HFF-Myc (cell line): ENCODE data around the gene IGDCC3.

Source experiments
- DNase-seq: peaks from one replicate; pipeline ENCODE4 v3.0.0-alpha.2; 2011; ENCODE audit warnings: low read depth; ENCODE audit errors: extremely low read depth
- H3K4me3 ChIP-seq: replicated peaks from 2 replicates; pipeline ENCODE4 v1.5.1; 2011; ENCODE audit warnings: low read depth, mild to moderate bottlenecking, control low read depth, low read length
- TF ChIP-seq, protein P1 (sequence below): IDR thresholded peaks from 2 replicates; pipeline ENCODE4 v1.5.1; 2012; ENCODE audit warnings: mild to moderate bottlenecking, low read depth, low read length, control low read depth; ENCODE audit errors: missing control alignments

Gene IGDCC3

DNA sequence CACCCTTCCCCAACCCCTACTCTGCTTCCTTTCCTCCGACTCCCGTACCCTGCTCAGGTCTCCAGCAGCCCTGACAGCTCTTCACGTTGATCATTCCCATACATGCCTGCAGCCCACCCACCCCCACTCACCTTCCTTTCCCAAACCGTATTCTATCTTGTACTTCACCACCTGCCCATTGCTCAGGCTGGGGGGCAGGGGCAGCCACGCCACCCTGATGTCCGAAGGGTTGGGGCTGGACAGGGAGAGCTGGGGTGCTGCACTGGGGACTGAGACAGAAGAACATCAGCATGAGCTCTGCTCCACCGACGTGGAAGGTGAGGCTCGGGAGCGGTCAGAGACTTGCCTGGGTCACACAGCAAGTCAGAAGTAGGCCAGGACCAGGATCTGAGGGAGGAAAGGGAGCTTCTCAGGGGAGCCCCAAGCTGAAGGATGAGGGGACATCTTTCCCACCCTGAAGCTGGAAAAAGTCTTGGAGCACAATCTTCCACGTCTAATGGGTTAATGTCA is 16.5 kb upstream of the IGDCC3 start:
- no peak overlapping the region for H3K4me3 ChIP-seq
- TF ChIP-seq, protein P1, sequence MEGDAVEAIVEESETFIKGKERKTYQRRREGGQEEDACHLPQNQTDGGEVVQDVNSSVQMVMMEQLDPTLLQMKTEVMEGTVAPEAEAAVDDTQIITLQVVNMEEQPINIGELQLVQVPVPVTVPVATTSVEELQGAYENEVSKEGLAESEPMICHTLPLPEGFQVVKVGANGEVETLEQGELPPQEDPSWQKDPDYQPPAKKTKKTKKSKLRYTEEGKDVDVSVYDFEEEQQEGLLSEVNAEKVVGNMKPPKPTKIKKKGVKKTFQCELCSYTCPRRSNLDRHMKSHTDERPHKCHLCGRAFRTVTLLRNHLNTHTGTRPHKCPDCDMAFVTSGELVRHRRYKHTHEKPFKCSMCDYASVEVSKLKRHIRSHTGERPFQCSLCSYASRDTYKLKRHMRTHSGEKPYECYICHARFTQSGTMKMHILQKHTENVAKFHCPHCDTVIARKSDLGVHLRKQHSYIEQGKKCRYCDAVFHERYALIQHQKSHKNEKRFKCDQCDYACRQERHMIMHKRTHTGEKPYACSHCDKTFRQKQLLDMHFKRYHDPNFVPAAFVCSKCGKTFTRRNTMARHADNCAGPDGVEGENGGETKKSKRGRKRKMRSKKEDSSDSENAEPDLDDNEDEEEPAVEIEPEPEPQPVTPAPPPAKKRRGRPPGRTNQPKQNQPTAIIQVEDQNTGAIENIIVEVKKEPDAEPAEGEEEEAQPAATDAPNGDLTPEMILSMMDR = no peak
- no peak for DNase-seq

DNA sequence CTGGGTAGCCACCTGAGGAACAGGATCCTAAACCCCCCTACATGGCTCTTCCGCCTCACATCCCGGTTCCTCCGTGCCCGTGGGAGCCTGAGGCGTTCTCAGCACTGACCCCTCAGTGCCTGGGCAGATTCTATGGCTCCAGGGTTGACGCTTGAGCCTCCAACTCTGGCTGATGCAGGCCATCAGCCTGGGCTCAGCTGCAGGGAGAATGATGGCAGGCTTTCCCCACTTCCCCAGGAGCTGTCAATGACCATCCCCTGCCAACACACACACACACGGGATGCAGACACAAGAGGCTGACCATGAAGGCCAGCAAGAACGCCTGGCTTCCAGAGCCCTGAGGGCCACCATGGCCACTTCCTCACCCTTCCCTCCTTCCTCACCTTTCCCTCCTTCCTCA is 15.8 kb upstream of the IGDCC3 start:
- DNase-seq = no peak
- no peak overlapping the region for H3K4me3 ChIP-seq
- TF ChIP-seq, protein P1 = no peak

DNA sequence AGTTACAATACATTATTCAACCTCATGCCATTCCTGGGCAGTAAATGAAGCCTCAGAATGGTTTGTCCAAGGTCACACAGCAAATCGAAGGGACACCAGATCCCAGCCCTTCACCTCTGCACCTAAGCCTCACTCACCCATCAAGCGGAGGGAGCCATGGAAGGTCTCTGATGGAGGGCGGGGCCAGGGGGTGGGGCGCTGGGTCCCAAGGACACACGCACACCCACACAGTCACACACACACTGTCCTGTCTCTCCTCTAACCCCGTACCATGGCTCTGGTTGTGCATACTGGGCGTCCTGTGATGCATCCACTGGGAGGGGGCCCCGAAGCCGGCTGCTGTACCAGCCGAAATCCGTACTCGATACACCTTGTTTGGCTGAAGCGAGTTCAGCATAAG is 15.3 kb upstream of the IGDCC3 start:
- H3K4me3 ChIP-seq = no peak overlapping the region
- DNase-seq = no peak
- TF ChIP-seq, protein P1 = no peak

DNA sequence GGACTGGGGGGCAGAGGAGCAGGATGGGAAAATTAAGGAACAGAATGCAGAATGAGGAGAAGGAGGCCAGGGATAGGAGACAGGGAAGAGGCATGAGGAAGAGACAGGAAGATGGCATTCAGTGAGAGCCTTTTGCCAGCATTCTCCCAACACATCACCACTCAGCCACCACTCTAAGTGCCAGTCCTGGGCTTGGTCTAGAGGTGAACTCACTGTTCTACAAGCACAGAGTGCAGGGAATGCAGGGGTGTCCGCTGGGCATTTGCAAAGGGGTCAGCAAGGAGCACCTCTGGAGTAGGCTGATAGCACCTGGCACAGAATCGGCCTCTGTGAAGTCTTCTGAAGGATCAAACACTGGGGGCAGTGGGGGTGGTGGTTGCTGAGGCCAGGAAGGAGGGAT is 14.6 kb upstream of the IGDCC3 start:
- TF ChIP-seq, protein P1 = no peak
- H3K4me3 ChIP-seq = no peak overlapping the region
- no peak for DNase-seq

DNA sequence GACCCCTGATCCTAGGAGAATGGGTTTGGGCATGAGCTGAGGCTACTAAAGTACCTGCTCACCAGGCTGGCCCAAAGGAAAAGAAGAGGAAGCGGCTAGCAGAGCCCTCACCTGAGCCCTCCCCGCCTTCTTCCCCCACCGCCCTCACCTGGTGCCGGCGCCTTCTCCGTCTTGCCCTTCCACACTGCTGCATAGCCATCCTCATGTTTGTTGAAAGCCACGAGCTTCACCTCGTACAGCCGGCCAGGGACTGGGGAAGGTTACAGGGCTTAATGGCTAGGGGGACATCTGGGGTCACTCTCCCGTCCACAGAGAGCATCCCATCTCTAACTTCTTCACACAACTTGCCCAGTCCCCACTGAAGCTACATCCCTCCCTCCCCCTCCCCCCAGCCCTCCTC is 13.9 kb upstream of the IGDCC3 start:
- DNase-seq = no peak
- H3K4me3 ChIP-seq = no peak overlapping the region
- TF ChIP-seq, protein P1 = no peak

DNA sequence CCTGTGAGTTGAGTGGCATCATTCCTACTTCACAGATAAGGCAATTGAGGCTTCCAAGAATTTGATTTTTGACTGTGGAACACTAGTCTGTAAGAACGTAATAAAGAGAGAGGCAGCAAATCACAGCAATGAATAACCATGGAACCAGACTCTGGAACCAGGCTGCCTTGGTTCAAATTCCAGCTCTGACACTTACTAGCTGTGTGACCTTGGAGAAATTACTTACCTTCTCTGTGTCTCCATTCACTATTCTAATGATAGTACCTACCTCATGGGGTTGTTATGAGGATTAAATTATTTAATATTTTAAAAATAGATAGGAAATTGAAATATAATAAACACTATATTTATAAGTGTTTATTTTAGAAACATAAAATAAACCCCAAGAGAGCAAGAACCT is 12.6 kb upstream of the IGDCC3 start:
- no peak overlapping the region for H3K4me3 ChIP-seq
- no peak for DNase-seq
- TF ChIP-seq, protein P1 = no peak

DNA sequence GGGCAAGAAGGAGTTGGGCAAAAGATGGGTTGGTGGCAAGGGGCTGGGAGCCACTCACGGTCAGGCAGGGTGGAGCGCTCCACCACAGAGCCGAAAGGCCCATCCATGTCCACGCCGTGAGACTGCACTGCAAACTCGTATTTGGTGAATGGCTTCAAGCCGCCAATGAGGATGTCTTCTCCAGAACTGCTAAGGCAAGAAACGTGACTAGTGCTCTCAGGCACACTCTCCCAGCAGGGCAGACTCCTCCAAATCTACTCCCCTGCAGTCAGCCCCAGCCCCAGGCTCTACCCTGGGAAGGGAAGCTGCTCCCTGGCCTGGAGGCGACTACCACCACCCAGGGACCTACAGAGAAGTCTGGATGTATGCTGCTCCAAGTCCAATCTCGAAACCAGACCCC is 11.4 kb upstream of the IGDCC3 start:
- TF ChIP-seq, protein P1 = no peak
- no peak for DNase-seq
- H3K4me3 ChIP-seq = no peak overlapping the region
